Gastrocnemius medialis (tissue), 4 donors: ENCODE measurements around the gene CXCR4.

Experiments
- CTCF ChIP-seq, 5 experiments: fragments of 450-650 bp in 3 of 5; fragments of 200-600 bp in 2 of 5; sonication (generic) in 2 of 5; IDR thresholded peaks in 4 of 5; conservative IDR thresholded peaks in 1 of 5; 1 replicate in 4 of 5; 2 replicates in 1 of 5; pipeline ENCODE4 v1.5.1; 2016 to 2019; ENCODE audit warnings: antibody characterized with exemption in 5 of 5, mild to moderate bottlenecking in 3 of 5, moderate library complexity in 3 of 5
- POLR2A ChIP-seq, 2 donors: fragments of 450-650 bp; IDR thresholded peaks; one replicate each; pipeline ENCODE4 v1.6.1; 2017; ENCODE audit warnings: antibody characterized with exemption in 2 of 2, mild to moderate bottlenecking in 2 of 2, moderate library complexity in 2 of 2

GRCh38 chr2:136128905-136129304 lies 11.0 kb upstream of the CXCR4 start:
- TF ChIP-seq CTCF (IDR thresholded peaks at IDR 0.05 in 4 of 5, conservative IDR thresholded peaks at IDR 0.05 in 1 of 5) (no peak), POLR2A (IDR thresholded peaks at IDR 0.05) (no peak)
